ENCODE results near the gene PELI2. TPM values are rescaled to one million over a fixed set of nuclear protein-coding genes. Genes with fewer than 3 reads are reported as not detected.
A peak's percentile ranks its signal among the peaks of the same experiment; 100 is the strongest.

Gene PELI2
- polyA plus RNA-seq, 1 donor (not counting 4 experiments of a cell fraction or from before 2014, with no cell fraction given), result not detected

DNA sequence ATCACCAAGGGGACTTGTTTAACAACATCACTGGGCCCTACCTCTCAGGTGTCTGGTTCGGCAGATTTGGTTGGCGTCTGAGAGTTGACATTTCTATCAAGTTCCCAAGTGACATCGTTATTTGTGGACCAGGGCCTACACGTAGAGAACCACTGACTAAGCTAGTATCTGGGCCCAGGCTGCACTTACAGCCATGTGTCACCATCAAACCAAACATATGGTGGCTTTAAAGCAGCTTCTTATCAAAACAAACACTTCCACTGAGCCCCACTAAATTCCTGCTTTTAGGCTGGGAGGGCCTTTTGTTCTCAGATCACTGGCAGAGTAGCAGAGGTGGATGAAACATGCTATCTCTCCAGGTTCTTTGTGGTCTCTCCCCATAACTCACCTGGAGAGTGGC, 220.5 kb downstream of the PELI2 start:
- TF ChIP-seq EZH2 (IDR thresholded peaks at IDR 0.05; ENCODE audit: low read length), result no peak
- TF ChIP-seq, protein P1, sequence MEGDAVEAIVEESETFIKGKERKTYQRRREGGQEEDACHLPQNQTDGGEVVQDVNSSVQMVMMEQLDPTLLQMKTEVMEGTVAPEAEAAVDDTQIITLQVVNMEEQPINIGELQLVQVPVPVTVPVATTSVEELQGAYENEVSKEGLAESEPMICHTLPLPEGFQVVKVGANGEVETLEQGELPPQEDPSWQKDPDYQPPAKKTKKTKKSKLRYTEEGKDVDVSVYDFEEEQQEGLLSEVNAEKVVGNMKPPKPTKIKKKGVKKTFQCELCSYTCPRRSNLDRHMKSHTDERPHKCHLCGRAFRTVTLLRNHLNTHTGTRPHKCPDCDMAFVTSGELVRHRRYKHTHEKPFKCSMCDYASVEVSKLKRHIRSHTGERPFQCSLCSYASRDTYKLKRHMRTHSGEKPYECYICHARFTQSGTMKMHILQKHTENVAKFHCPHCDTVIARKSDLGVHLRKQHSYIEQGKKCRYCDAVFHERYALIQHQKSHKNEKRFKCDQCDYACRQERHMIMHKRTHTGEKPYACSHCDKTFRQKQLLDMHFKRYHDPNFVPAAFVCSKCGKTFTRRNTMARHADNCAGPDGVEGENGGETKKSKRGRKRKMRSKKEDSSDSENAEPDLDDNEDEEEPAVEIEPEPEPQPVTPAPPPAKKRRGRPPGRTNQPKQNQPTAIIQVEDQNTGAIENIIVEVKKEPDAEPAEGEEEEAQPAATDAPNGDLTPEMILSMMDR (optimal IDR thresholded peaks at IDR 0.05 in 1 of 3, IDR thresholded peaks at IDR 0.05 in 1 of 3, conservative IDR thresholded peaks at IDR 0.05 in 1 of 3; ENCODE audit: extremely low read depth in 1 of 3, insufficient read depth in 2 of 3, low read length in 3 of 3), result no peak
- Histone ChIP-seq H3K27ac (ENCODE audit: control insufficient read depth, insufficient read depth, low read length) (no peak overlapping the region), H2AFZ (ENCODE audit: control insufficient read depth, low read length) (no peak overlapping the region), H3K4me2 (ENCODE audit: control insufficient read depth, extremely low read depth, insufficient read depth, low read depth, low read length) (no peak overlapping the region), H4K20me1 (ENCODE audit: control insufficient read depth, extremely low read depth, insufficient read depth, low read length) (no peaks in the 10 kb centered on the region), H3K9me1 (ENCODE audit: control insufficient read depth, extremely low read depth, insufficient read depth, low read length) (no peaks in the 10 kb centered on the region), H3K27me3 (ENCODE audit: control insufficient read depth, extremely low read depth, insufficient read depth, low read length) (no peaks in the 10 kb centered on the region), H3K79me2 (ENCODE audit: control insufficient read depth, insufficient read depth, low read length) (no peaks in the 10 kb centered on the region), H3K36me3 (ENCODE audit: control insufficient read depth in 2 of 2, extremely low read depth in 1 of 2, insufficient read depth in 2 of 2, low read length in 2 of 2) (no peaks in the 10 kb centered on the region), H3K4me1 (ENCODE audit: control insufficient read depth, extremely low read depth, insufficient read depth, low read length) (peaks cover 2% of the 10 kb centered on the region), H3K9ac (ENCODE audit: control insufficient read depth, extremely low read depth, insufficient read depth, low read length) (no peak overlapping the region), H3K9me3 (ENCODE audit: control insufficient read depth, low read depth, low read length) (no peaks in the 10 kb centered on the region), H3K4me3 (ENCODE audit: control insufficient read depth in 2 of 3, extremely low read depth in 1 of 3, insufficient read depth in 2 of 3, low read depth in 1 of 3, low read length in 3 of 3) (no peak overlapping the region)
- dilution Hi-C loops (cut with MboI; ENCODE audit: extremely low pct_ligation_motif_present, low sequenced_read_pairs), result no loop called here
- no peak for FAIRE-seq
- no peak for DNase-seq (ENCODE audit: low read depth, low spot score)

DNA sequence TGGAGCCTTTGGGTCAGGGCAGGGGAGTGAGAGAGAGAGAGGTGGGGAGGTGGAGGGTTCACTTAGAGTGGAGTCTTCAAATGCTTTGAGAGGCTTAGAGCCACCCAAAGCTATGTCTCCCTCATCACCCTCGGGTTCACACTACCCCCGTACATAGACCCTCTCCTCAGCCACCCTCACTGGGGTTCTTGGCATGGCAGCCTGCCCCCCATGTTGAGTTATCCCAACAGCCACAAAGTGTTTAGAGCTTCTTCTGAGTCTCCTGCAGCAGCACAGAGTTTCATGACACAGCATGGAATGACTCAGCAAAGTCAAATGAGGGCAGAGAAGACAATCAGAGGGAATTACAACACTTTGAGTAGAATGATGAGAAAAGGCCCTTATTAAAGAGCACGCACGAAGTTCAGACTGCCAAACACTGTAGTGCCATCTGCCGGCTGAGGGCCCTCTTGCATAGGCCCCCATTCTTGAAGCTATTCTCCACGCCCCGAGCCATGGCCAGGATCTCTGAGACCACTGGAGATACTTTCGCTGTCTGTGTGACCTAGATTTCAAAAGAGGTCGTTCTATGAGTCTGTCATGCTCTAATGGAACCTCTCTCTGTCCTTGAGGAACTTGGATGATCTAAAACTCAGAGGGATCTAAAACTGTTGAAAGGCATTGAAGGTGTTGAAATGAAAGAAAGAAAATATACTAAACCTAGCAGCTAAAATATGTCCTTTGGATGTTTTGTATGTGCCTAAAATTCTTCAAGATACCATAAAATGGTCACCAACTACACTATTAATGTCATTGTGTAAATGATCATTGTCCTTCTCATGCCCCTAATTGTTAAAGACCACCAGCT, 221.9 kb downstream of the PELI2 start:
- Histone ChIP-seq H3K4me1 (ENCODE audit: control insufficient read depth, extremely low read depth, insufficient read depth, low read length) (no peaks in the 10 kb centered on the region), H3K4me3 (ENCODE audit: control insufficient read depth in 2 of 3, extremely low read depth in 1 of 3, insufficient read depth in 2 of 3, low read depth in 1 of 3, low read length in 3 of 3) (no peak overlapping the region), H3K9me1 (ENCODE audit: control insufficient read depth, extremely low read depth, insufficient read depth, low read length) (no peaks in the 10 kb centered on the region), H4K20me1 (ENCODE audit: control insufficient read depth, extremely low read depth, insufficient read depth, low read length) (no peaks in the 10 kb centered on the region), H2AFZ (ENCODE audit: control insufficient read depth, low read length) (peak overlapping the region; percentile 24), H3K9ac (ENCODE audit: control insufficient read depth, extremely low read depth, insufficient read depth, low read length) (no peak overlapping the region), H3K27ac (ENCODE audit: control insufficient read depth, insufficient read depth, low read length) (no peak overlapping the region), H3K79me2 (ENCODE audit: control insufficient read depth, insufficient read depth, low read length) (no peaks in the 10 kb centered on the region), H3K9me3 (ENCODE audit: control insufficient read depth, low read depth, low read length) (no peaks in the 10 kb centered on the region), H3K36me3 (ENCODE audit: control insufficient read depth in 2 of 2, extremely low read depth in 1 of 2, insufficient read depth in 2 of 2, low read length in 2 of 2) (no peaks in the 10 kb centered on the region), H3K4me2 (ENCODE audit: control insufficient read depth, extremely low read depth, insufficient read depth, low read depth, low read length) (no peak overlapping the region), H3K27me3 (ENCODE audit: control insufficient read depth, extremely low read depth, insufficient read depth, low read length) (no peaks in the 10 kb centered on the region)
- DNase-seq (ENCODE audit: low read depth, low spot score) (peak; percentile 19), FAIRE-seq (peak; percentile 55)
- dilution Hi-C loops (cut with MboI; ENCODE audit: extremely low pct_ligation_motif_present, low sequenced_read_pairs), result no loop called here
- TF ChIP-seq, protein P1 (optimal IDR thresholded peaks at IDR 0.05 in 1 of 3, IDR thresholded peaks at IDR 0.05 in 1 of 3, conservative IDR thresholded peaks at IDR 0.05 in 1 of 3; ENCODE audit: extremely low read depth in 1 of 3, insufficient read depth in 2 of 3, low read length in 3 of 3), result peak; percentile 75 to 79 (median 77)
- TF ChIP-seq EZH2 (IDR thresholded peaks at IDR 0.05; ENCODE audit: low read length), result no peak

All from keratinocyte (primary cell).